ENCODE data around the gene WDR86. TPM values are rescaled to one million over a fixed set of nuclear protein-coding genes. Genes with fewer than 3 reads are reported as not detected.

The WDR86 gene
- polyA plus RNA-seq, 1 donor from 2014 or later, result 46.2 TPM

DNA sequence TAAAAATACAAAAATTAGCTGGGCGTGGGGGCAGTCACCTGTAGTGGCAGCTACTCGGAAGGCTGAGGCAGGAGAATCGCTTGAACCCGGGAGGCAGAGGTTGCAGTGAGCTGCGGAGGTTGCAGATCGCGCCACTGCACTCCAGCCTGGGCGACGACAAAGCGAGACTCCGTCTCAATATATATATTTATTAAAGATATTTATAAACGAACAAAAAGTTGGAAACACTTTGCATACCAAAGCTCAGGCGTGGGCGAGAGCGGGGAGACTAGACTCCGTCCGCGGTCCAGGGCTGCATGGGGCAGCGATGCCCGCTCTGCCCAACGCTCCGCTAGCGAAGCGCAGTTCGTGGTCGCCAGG is 38.0 kb upstream of the WDR86 start:
- no peak overlapping the region for H2AFZ ChIP-seq (ENCODE audit: low read depth, low read length)
- no peaks in the 10 kb centered on the region for H3K79me2 ChIP-seq (replicated peaks; ENCODE audit: insufficient read depth, low read length)
- no peaks in the 10 kb centered on the region for H3F3A ChIP-seq (ENCODE audit: insufficient read depth, low read length, poor library complexity, severe bottlenecking)
- H4K20me1 ChIP-seq (ENCODE audit: insufficient read depth), result no peaks in the 10 kb centered on the region
- H3K4me2 ChIP-seq (ENCODE audit: low read length), result no peak overlapping the region
- TF ChIP-seq SMC3 (conservative IDR thresholded peaks at IDR 0.05; ENCODE audit: poor library complexity), result no peak
- TF ChIP-seq EZH2 (IDR thresholded peaks at IDR 0.05; ENCODE audit: borderline replicate concordance, insufficient read depth, low read length, poor library complexity, severe bottlenecking), result no peak
- TF ChIP-seq, protein P1, sequence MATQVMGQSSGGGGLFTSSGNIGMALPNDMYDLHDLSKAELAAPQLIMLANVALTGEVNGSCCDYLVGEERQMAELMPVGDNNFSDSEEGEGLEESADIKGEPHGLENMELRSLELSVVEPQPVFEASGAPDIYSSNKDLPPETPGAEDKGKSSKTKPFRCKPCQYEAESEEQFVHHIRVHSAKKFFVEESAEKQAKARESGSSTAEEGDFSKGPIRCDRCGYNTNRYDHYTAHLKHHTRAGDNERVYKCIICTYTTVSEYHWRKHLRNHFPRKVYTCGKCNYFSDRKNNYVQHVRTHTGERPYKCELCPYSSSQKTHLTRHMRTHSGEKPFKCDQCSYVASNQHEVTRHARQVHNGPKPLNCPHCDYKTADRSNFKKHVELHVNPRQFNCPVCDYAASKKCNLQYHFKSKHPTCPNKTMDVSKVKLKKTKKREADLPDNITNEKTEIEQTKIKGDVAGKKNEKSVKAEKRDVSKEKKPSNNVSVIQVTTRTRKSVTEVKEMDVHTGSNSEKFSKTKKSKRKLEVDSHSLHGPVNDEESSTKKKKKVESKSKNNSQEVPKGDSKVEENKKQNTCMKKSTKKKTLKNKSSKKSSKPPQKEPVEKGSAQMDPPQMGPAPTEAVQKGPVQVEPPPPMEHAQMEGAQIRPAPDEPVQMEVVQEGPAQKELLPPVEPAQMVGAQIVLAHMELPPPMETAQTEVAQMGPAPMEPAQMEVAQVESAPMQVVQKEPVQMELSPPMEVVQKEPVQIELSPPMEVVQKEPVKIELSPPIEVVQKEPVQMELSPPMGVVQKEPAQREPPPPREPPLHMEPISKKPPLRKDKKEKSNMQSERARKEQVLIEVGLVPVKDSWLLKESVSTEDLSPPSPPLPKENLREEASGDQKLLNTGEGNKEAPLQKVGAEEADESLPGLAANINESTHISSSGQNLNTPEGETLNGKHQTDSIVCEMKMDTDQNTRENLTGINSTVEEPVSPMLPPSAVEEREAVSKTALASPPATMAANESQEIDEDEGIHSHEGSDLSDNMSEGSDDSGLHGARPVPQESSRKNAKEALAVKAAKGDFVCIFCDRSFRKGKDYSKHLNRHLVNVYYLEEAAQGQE (IDR thresholded peaks at IDR 0.05; ENCODE audit: borderline replicate concordance), result no peak
- no peak for TF ChIP-seq POLR2AphosphoS5 (IDR thresholded peaks at IDR 0.05)
- no peak for TF ChIP-seq MXI1 (conservative IDR thresholded peaks at IDR 0.05; ENCODE audit: poor library complexity, severe bottlenecking)
- TF ChIP-seq EP300 (conservative IDR thresholded peaks at IDR 0.05; ENCODE audit: poor library complexity, severe bottlenecking), result no peak
- no peak for TF ChIP-seq TAF1 (IDR thresholded peaks at IDR 0.05; ENCODE audit: low read depth)
- no peaks in the 10 kb centered on the region for H3K36me3 ChIP-seq (ENCODE audit: insufficient read depth, low read length)
- H3K9ac ChIP-seq (ENCODE audit: low read length), result no peak overlapping the region
- H3K4me3 ChIP-seq (ENCODE audit: low read length), result no peak overlapping the region
- H3K9me3 ChIP-seq (ENCODE audit: low read length), result no peaks in the 10 kb centered on the region
- H3K27ac ChIP-seq (ENCODE audit: low read length), result no peak overlapping the region
- H3K27me3 ChIP-seq (ENCODE audit: insufficient read depth, low read depth, low read length), result peaks cover 7% of the 10 kb centered on the region
- H3K9me2 ChIP-seq (ENCODE audit: insufficient read depth, low read length), result no peaks in the 10 kb centered on the region

DNA sequence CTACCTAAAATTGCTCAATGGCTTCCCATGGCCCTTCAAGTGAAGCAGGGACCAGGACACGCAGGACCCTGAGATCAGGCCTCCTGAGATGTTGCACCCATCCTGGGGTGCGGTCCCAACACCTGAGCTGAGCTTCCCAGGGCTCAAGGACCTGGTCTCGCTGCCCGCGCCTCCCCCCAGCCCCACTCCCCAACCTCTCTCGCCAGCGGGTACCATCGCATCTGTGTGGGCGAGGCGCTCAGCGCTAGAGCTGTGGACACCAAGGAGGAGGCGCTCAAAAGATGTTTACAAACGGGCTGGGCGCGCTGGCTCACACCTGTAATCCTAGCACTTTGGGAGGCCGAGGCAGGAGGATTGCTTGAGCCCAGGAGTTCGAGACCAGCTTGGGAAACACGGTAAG is 37.5 kb upstream of the WDR86 start:
- no peaks in the 10 kb centered on the region for H3K79me2 ChIP-seq (replicated peaks; ENCODE audit: insufficient read depth, low read length)
- H3K4me2 ChIP-seq (ENCODE audit: low read length), result no peak overlapping the region
- no peak for TF ChIP-seq TAF1 (IDR thresholded peaks at IDR 0.05; ENCODE audit: low read depth)
- TF ChIP-seq, protein P2, sequence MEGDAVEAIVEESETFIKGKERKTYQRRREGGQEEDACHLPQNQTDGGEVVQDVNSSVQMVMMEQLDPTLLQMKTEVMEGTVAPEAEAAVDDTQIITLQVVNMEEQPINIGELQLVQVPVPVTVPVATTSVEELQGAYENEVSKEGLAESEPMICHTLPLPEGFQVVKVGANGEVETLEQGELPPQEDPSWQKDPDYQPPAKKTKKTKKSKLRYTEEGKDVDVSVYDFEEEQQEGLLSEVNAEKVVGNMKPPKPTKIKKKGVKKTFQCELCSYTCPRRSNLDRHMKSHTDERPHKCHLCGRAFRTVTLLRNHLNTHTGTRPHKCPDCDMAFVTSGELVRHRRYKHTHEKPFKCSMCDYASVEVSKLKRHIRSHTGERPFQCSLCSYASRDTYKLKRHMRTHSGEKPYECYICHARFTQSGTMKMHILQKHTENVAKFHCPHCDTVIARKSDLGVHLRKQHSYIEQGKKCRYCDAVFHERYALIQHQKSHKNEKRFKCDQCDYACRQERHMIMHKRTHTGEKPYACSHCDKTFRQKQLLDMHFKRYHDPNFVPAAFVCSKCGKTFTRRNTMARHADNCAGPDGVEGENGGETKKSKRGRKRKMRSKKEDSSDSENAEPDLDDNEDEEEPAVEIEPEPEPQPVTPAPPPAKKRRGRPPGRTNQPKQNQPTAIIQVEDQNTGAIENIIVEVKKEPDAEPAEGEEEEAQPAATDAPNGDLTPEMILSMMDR (IDR thresholded peaks at IDR 0.05; ENCODE audit: poor library complexity, severe bottlenecking), result no peak
- TF ChIP-seq EZH2 (IDR thresholded peaks at IDR 0.05; ENCODE audit: borderline replicate concordance, insufficient read depth, low read length, poor library complexity, severe bottlenecking), result no peak
- TF ChIP-seq POLR2AphosphoS5 (IDR thresholded peaks at IDR 0.05), result no peak
- TF ChIP-seq MXI1 (conservative IDR thresholded peaks at IDR 0.05; ENCODE audit: poor library complexity, severe bottlenecking), result no peak
- TF ChIP-seq, protein P1 (IDR thresholded peaks at IDR 0.05; ENCODE audit: borderline replicate concordance), result no peak
- no peak for TF ChIP-seq RAD21 (conservative IDR thresholded peaks at IDR 0.05)
- no peak for TF ChIP-seq SMC3 (conservative IDR thresholded peaks at IDR 0.05; ENCODE audit: poor library complexity)
- TF ChIP-seq EP300 (conservative IDR thresholded peaks at IDR 0.05; ENCODE audit: poor library complexity, severe bottlenecking), result no peak

More for the DNA sequence above, 37.5 kb upstream of the WDR86 start:
- Histone ChIP-seq H3K27ac (ENCODE audit: low read length) (no peak overlapping the region), H2AFZ (ENCODE audit: low read depth, low read length) (no peak overlapping the region), H3K4me3 (ENCODE audit: low read length) (no peak overlapping the region), H3K9me2 (ENCODE audit: insufficient read depth, low read length) (no peaks in the 10 kb centered on the region), H3K27me3 (ENCODE audit: insufficient read depth, low read depth, low read length) (peaks cover 7% of the 10 kb centered on the region), H3K36me3 (ENCODE audit: insufficient read depth, low read length) (no peaks in the 10 kb centered on the region), H4K20me1 (ENCODE audit: insufficient read depth) (no peaks in the 10 kb centered on the region), H3F3A (ENCODE audit: insufficient read depth, low read length, poor library complexity, severe bottlenecking) (no peaks in the 10 kb centered on the region), H3K9me3 (ENCODE audit: low read length) (no peaks in the 10 kb centered on the region), H3K9ac (ENCODE audit: low read length) (no peak overlapping the region)

Measured in neural cell (in vitro differentiated cells).